GM18861 (cell line): ENCODE measurements around the gene MRPL9.
"Not testable (repeated sequence)": the region's sequence is repeated elsewhere in the genome, so short reads cannot be mapped to it uniquely, and the experiment has no call there.

Experiments used
- ATAC-seq: cut with Tn5 transposase; IDR thresholded peaks from one replicate; pipeline ENCODE4 v1.9.1; 2021; ENCODE audit not compliant: unreplicated experiment

Gene MRPL9

DNA sequence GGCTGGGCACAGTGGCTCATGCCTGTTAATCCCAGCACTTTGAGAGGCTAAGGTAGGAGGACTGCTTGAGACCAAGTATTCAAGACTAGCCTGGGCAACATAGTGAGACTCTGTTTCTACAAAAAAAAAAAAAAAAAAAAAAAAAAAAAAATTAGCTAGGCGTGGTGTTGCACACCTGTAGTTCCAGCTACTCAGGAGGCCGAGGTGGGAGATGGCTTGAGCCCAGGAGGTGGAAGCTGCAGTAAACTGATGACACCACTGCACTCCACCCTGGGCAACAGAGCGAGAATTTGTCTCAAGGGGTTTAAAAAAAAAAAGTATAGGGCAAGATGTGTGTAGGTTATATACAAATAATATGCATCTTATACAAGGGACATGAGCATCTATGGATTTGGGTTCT is 24.4 kb upstream of the MRPL9 start:
- no peak for ATAC-seq

DNA sequence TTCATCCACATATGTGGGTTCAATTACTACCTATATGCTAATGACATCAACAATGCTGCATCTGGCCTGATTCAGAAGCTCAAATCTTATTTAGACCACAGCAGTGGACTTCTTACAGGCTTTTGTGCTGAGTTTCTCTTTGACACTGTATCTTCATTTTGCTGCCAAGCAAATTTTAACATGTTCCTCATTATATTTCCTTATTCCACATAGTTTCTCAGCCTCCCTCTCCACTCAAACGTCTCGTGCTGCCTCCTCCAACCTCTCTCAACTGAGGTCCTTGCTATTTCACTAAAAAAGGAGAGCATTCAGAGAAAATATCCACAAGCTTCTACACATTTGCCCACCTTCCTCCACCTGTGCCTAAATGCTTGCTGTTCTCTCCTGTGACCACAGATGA is 20.5 kb upstream of the MRPL9 start:
- no peak for ATAC-seq

DNA sequence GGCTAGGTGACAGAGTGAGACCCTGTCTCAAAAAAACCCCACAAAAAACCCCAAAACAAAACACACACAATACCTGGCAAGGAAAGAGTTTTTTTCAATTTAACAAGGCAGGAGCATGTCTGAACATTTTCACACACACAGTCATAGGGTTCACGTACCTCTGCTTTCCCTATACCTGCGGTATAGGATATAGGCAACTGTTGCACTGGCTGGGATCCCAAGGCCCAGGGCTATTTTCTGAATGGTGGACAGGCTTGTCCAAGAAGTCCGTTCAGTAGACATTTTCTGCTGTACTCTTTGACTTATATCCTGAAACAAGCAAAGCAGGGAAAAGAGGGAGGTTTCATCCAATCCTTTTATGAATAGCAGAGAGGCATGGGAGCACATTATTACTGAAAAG is 19.4 kb upstream of the MRPL9 start:
- no peak for ATAC-seq

DNA sequence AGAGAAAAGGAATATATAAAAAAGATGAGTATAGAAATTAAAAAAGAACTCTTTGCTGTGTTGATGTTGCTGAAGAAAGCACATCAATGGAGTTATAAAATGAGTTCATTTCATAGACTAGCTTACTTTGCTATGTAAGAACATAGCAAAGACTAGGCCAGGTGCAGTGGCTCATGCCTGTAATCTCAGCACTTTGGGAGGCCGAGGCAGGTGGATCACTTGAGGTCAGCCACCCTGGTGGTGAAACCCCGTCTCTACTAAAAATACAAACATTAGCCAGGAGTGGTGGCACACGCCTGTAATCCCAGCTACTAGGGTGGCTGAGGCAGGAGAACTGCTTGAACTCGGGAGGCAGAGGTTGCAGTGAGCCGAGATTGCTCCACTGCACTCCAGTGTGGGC is 18.7 kb upstream of the MRPL9 start:
- not testable (repeated sequence) for ATAC-seq

DNA sequence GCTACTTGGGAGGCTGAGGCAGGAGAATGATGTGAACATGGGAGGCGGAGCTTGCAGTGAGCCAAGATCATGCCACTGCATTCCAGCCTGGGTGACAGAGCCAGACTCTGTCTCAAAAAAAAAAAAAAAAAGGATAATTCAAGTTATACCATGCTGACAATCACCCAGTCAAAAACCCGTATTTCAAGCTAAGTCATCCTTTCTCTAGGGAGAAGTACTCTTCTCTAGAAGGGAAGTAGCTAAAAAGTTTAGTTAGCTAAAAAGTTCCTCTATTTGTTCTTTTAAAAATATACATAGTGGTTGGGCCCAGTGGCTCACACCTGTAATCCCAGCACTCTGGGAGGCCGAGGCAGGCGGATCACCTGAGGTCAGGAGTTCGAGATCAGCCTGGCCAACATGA is 17.4 kb upstream of the MRPL9 start:
- ATAC-seq: not testable (repeated sequence)

DNA sequence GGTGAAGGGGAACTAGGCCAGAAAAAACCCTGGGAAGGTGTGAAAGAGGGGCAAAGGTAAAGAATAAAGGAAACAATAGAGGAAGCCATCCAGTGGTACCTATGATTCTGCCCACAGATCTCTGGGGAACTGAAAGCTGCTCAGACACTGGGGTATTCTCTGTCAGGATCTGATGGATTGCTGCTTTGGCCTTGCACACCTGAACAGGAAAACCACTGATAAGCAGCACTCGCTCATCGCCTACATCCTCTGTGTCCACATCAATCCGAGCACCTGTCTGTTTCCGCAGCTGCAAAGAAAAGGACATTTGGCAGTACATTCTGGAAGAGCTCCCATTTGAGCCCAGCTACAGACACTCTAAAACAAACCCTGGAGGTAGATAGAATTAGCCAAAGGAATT is 16.6 kb upstream of the MRPL9 start:
- ATAC-seq: no peak

DNA sequence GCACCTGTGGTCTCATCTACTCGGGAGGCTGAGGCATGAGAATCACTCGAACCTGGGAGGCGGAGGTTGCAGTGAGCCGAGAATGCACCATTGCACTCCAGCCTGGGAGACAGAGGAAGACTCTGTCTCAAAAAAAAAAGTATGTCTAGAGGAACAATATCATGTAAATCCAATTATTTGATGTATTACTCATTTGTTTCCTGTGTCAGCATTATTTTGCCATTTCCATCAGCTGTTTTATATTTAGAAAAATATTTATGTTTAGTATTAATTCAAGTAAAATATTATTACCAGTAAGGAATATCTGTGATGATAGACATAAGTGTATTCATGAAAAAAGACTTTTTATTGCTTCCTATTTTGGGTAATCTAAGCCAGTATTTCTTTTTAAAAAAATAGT is 14.0 kb upstream of the MRPL9 start:
- ATAC-seq: no peak

DNA sequence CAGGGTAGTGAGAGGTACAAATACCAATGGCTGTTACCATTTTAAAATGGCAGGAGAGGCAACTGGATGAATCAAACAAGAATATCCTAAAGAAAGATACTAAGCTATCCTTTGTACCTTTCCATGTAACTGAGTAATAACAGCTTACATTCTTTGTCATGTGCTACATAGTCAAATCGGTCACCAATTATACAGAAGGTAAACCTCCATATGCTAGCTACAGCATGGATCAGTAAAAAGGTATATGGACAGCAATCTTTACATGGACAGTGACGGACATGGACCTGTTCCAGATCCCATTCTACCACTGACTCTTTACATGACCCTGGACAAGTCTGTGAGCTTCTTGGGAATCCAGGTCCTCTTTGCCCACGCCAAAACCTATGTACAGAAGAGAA is 13.4 kb upstream of the MRPL9 start:
- no peak for ATAC-seq

DNA sequence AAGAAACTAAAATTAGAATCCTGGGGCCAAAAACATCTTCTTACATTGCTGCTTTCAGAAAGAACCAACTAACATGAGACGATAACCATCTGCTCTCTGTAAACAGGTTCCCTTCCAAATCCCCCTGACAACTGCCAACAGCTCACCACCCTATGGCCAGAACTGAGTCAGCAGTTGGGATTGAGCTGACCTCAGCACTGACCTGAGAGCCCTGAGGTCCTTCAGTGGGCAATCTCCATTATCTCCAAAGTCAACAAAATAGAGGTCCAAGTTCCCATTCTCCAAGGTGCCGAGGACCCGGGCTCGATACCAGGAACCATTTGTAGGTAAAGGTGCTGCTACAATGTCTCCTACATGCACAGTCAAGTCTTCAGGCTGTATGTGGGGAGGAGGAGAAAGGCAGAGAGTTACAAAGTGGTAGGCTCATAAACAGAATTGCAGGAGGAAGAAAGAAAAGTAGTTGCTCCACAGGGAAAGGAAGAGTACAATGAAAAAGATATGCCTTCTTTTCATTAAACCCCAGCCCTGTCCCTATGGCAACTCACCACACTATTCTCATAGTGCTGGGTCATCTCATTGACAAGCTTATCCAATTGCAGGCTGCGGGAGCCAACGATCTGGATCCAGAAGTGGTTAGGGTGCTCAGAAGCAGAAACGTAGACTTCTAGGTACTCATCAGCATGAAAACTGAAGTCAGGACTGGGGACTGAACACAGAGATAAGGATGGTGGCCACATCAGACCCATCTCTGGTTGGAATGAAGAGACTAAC is 12.8 kb upstream of the MRPL9 start:
- no peak for ATAC-seq

DNA sequence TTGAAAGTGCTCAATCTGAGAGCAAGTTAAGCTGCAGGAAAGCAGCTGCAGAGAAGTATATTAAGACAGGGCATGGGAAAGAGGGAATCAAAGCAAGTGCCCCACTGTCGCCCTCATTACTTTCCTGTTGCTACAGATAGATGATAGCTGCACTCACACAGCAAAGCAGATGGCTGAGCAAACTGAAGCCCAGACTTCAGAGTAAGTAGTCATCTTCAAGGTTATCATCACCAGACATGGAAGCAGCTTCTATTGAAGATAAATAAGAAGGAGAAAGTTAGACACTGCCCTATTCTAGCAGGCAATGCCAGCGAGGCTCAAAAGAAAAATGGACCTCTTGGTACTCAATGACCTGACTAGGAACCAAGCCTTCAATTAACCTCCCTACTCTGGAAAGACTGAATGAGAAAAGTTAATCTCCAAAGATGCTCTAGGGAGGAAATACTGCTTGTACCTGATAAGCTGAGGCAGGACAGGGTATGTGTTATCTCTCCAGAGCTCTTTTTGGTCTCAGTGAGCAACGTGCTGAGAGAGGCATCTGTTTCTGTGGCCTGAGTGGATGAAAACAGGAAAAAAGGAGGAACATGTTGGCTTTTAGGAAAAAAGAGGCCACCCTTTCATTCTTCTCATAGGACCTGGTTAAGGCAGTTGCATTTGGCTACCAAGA is 11.1 kb upstream of the MRPL9 start:
- ATAC-seq: no peak

DNA sequence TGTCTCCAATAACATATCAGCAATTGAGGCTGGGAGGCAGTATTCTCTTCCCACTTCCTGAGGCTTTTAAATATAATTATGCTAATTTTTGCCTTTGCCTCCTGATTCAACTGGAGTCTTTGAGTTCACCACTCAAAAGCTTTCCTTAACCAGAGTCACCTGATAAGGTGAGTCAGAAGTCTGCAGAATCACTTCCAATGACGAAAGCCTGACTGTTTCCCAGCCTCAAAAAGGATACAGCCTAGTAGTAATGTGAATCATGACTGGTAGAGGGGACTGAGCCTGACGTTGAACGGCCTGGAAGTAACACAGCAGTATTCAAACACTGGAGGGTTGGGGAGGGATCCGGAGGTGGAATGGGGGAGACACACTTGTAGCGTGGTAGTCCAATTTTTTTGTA is 10.4 kb upstream of the MRPL9 start:
- no peak for ATAC-seq

DNA sequence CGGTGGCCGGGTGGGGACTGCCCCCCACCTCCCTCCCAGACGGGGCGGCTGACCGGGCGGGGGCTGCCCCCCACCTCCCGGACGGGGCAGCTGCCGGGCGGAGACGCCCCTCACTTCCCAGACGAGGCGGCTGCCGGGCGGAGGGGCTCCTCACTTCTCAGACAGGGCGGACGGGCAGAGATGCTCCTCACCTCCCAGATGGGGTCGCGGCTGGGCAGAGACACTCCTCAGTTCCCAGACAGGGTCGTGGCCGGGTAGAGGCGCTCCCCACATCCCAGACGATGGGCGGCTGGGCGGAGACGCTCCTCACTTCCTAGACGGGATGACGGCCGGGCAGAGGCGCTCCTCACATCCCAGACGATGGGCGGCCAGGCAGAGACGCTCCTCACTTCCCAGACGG is 6.0 kb upstream of the MRPL9 start:
- ATAC-seq: not testable (repeated sequence)

DNA sequence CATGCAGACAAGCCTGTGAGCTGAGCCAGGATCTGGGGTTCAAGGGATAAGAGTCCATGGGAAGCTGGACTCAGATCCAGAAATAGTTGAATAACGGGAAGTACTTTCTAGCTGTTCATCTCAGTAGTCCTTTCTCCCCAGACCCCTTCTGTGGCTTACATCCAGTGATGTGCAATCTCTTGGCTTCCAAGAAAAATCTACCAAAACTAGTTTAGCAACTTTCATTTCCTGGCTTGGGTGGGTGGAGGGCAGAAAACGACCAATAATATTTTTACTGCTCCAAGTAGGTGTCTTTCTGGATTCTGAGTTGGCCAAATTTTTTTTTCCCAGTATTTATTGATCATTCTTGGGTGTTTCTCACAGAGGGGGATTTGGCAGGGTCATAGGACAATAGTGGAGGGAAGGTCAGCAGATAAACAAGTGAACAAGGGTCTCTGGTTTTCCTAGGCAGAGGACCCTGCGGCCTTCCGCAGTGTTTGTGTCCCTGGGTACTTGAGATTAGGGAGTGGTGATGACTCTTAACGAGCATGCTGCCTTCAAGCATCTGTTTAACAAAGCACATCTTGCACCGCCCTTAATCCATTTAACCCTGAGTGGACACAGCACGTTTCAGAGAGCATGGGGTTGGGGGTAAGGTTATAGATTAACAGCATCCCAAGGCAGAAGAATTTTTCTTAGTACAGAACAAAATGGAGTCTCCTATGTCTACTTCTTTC is 5.2 kb upstream of the MRPL9 start:
- not testable (repeated sequence) for ATAC-seq

DNA sequence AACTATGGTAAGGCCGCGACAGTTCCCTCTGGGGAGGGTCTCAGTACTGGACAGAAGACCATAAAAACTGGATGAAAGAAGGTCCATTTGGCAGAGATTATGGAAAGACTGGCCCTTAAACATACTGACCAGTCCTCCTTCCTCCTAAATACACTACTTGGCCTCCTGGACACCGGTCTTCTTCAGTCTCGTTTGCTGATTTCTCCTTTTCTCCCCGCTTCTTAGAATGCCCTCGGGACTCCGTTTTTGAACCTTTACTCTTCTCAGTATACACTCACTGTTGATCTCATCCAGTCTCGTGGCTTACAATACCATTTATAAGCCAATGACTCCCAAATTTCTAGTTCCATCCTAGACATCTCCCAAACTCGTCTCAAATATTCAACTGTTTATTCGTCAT is 694 bp upstream of the MRPL9 start:
- ATAC-seq: no peak

DNA sequence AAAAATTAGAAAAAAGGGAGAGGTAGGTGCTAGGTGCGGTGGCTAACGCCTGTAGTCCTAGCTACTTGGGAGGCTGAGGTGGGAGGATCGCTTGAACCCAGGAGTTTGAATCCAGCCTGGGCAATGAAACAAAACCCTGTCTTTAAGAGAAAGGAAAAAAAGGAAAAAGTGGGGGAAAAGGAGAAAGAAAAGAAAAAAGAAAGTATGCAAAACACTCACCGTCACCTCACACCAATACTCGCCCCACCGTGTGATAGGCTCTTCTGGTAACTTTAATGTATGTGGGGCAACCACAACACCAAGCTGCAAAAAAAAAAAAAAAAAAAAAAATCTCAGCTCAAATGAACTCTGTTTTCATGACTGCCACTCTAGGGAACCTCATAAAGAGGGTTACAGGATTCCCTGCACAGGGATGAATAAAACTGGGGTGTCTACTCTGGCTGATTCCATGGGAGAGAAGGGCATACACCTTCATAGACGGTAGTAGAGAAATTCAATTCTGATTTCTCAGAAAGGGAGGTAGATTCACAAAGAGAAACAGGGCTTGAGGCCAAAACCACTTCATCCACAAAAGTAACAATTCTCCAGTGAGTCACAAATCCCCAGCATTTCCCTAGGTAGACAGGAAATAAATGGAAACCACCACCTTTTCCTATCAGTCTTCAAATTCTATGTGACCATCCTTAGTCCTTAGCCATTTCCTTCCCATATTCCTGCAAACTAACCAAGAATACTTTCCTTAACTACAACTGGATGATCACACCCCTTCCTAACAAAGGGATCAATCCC is 2.5 kb downstream of the MRPL9 start:
- no peak for ATAC-seq

DNA sequence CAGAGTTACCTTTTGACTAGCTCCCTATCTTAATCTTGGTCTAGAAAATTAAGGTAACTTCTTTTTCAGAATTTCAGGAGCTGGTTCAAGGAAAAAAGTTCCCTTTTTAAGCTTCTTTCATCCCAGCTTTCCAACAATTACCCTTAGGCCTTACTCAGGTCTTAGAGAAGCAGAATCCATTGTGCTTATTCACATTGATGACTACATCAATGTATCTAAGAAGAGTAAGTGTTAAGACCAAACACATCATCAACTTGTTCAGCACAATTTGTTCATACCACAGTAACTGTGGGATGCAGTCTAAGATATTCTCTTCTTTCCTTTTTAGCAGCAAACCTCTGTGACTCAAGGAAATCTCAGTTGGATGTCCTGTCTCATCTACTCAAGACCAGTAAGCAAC is 4.1 kb downstream of the MRPL9 start:
- no peak for ATAC-seq

DNA sequence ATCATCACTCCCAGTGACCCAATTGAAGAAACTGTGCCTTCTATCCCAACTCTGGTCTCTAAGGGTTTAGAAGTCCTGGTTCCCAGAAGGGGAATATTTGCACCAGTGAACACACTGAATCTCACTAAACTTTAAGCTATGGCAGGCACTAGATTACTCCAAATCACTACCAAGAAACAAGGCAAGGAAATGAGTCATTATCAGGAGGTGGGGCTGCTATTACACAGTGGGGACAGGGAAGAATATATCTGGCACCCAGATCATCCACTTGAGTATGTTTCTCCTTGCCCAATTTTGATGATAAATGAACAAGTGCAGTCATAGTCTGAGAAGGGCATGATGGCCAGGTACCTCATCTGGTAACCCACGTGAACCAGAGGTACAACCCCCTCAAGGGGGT is 7.0 kb downstream of the MRPL9 start:
- no peak for ATAC-seq

DNA sequence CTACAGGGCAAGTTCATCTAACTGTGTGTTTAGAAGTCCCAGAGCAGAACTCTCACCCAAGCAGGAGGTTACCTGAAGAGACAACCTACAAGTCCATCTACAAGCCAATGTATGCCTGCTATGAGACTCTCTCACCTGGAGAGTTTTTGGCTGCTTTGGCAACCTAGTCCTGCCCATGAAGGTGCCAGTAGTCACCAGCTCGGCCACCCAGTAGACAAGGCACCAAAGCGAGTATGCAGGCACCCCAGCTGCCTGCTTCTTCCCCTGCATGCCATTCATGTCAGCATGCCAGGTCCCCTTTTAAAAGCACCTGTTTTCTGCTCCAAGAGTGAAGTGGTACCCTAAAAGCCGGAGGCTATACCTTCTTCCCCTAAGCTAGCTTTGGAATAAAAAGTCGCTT is 21.8 kb downstream of the MRPL9 start:
- no peak for ATAC-seq

DNA sequence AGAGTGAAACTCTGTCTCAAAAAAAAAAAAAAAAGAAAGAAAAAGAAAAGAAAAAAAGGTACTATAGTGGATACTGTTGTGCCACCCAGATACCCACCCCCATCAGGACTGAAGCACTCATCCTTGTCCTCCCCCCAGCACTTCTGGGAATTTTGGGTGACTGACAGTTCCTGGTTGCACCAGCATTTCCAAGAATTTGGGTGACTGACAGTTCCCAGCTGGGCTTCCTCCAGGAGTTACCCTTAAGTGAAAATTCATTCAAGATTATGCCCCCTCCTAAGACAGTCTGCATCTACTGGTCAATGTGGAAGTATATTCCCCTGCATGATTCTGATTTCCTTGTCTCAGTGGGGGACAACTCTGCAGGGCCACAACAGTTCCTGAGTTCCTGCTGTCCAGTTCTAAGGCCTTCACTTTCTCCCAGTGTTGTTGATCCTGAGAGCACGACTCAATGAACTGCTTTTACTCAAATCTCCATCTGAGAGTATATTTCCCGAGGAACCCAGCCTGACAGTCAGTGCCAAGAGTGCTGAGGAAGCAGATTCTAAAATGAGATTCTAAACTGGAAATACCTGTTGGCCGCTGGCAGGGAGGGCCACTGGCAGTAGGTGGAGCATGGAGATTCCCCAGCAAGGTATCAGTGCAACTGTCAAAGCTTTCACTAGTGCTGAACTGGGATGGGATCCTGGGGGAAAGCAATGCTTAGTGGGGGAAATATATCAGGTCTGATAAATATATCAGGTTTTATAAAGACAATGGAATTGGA is 23.5 kb downstream of the MRPL9 start:
- no peak for ATAC-seq

DNA sequence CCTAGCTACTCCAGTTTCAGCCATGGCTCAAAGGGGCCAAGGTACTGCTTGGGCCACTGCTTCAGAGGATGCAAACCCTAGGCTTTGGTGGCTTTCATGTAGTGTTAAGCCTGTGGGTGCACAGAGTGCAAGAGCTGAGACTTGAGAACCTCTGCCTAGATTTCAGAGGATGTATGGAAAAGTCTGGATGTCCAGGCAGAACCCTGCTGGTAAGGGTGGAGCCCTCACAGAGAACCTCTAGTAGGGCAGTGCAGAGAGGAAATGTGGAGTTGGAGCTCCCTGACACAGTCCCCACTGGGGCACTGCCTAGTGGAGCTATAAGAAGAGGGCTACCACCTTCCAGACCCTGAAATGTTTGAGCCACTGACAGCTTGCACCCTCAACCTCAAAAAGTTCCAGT is 25.8 kb downstream of the MRPL9 start:
- ATAC-seq: no peak

DNA sequence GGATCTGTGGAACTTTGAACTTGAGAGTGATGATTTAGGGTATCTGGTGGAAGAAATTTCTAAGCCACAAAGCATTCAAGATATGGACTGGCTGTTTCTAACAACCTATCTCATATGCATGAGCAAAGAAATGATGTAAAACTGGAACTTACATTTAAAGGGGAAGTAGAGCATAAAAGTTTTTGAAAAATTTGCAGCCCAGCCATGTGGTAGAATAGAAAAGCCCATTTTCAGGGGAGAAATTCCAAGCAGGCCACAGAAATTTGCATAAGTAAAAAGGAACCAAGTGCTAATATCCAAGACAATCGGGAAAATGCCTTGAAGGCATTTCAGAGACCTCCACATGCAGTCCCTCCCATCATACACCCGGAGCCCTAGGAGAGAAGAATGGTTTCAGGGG is 26.3 kb downstream of the MRPL9 start:
- no peak for ATAC-seq
